Measurements from ENCODE around the gene NFIC.

- no peak for TF ChIP-seq GATA2 (IDR thresholded peaks at IDR 0.05; ENCODE audit: low read depth, low read length)
- no peak for TF ChIP-seq GATA3 (IDR thresholded peaks at IDR 0.05; ENCODE audit: low read depth, low read length)
These were observed 148.5 kb downstream of the NFIC start for GRCh38 chr19:3514930-3515329.

Data from SH-SY5Y (cell line).